ENCODE measurements around the gene CREB5.

- no peak for TF ChIP-seq POLR2AphosphoS5 (IDR thresholded peaks at IDR 0.05; ENCODE audit: low read depth, low read length)
- no peak for TF ChIP-seq TAF1 (IDR thresholded peaks at IDR 0.05; ENCODE audit: borderline replicate concordance, low read depth, low read length)
- TF ChIP-seq POLR2A (IDR thresholded peaks at IDR 0.05; ENCODE audit: low read depth, low read length) = no peak
These were observed 19.8 kb downstream of the CREB5 start for GRCh38 chr7:28432105-28432504.

Measured in GM12892 (cell line).